Liver (tissue), 9 donors: ENCODE data around the gene HMGA1. TPM values are rescaled to one million over a fixed set of nuclear protein-coding genes. Genes with fewer than 3 reads are reported as not detected.

Experiments used
- DNase-seq: peaks from one replicate; pipeline ENCODE4 v3.0.0-alpha.2; 2017; ENCODE audit warnings: low spot score
- H3K27ac ChIP-seq, 2 donors: one replicate each; pipeline ENCODE4 v1.7.0; 2013; ENCODE audit warnings: inconsistent platforms in 2 of 2, low read length in 2 of 2, control low read depth in 1 of 2, low read depth in 1 of 2, mild to moderate bottlenecking in 1 of 2
- H3K27me3 ChIP-seq, 4 donors: one replicate each; pipeline versions ENCODE4 v1.6.1 to v1.7.0; 2013; ENCODE audit warnings: low read length in 3 of 4, inconsistent platforms in 1 of 4, mild to moderate bottlenecking in 1 of 4, moderate library complexity in 1 of 4; ENCODE audit not compliant: control insufficient read depth in 4 of 4, insufficient read depth in 4 of 4
- H3K36me3 ChIP-seq, 4 donors: one replicate each; pipeline versions ENCODE4 v1.6.1 to v1.7.0; 2013; ENCODE audit warnings: low read length in 3 of 4, mild to moderate bottlenecking in 3 of 4, low read depth in 1 of 4, moderate library complexity in 1 of 4; ENCODE audit not compliant: control insufficient read depth in 4 of 4, insufficient read depth in 3 of 4
- H3K4me1 ChIP-seq, 4 donors: one replicate each; pipeline versions ENCODE4 v1.6.1 to v1.7.0; 2013; ENCODE audit warnings: low read length in 3 of 4, mild to moderate bottlenecking in 3 of 4, moderate library complexity in 1 of 4; ENCODE audit not compliant: control insufficient read depth in 4 of 4, insufficient read depth in 4 of 4
- H3K4me3 ChIP-seq, 3 donors: one replicate each; pipeline versions ENCODE4 v1.6.1 to v1.7.0; 2013; ENCODE audit warnings: low read length in 3 of 3, control low read depth in 1 of 3, low read depth in 1 of 3, mild to moderate bottlenecking in 1 of 3
- H3K9ac ChIP-seq, 2 donors: one replicate each; pipeline ENCODE4 v1.7.0; 2013; ENCODE audit warnings: low read length in 2 of 2, mild to moderate bottlenecking in 2 of 2, moderate library complexity in 2 of 2, control low read depth in 1 of 2, low read depth in 1 of 2
- H3K9me3 ChIP-seq, 4 donors: one replicate each; pipeline versions ENCODE4 v1.6.1 to v1.7.0; 2013; ENCODE audit warnings: low read length in 3 of 4; ENCODE audit not compliant: control insufficient read depth in 4 of 4
- EGR1 ChIP-seq, 2 donors: IDR thresholded peaks; 2 replicates each; pipeline ENCODE4 v1.6.1; 2016 to 2018; ENCODE audit warnings: antibody characterized with exemption in 2 of 2, low read depth in 2 of 2
- FOXA2 ChIP-seq: IDR thresholded peaks from 2 replicates; pipeline ENCODE4 v1.6.1; 2016; ENCODE audit warnings: antibody characterized with exemption
- GABPA ChIP-seq, 2 donors: IDR thresholded peaks in 1 of 2; conservative IDR thresholded peaks in 1 of 2; 2 replicates each; pipeline ENCODE4 v1.6.1; 2016; ENCODE audit warnings: antibody characterized with exemption in 2 of 2, mild to moderate bottlenecking in 1 of 2, moderate library complexity in 1 of 2
- HNF4A ChIP-seq, 2 donors: conservative IDR thresholded peaks; 2 replicates each; pipeline ENCODE4 v1.6.1; 2016; ENCODE audit warnings: antibody characterized with exemption in 2 of 2, mild to moderate bottlenecking in 2 of 2
- HNF4G ChIP-seq: IDR thresholded peaks from 2 replicates; pipeline ENCODE4 v1.6.1; 2016; ENCODE audit warnings: antibody characterized with exemption
- JUND ChIP-seq, 2 donors: IDR thresholded peaks; 2 replicates each; pipeline ENCODE4 v1.6.1; 2016; ENCODE audit warnings: antibody characterized with exemption in 2 of 2
- NR2F2 ChIP-seq: IDR thresholded peaks from 2 replicates; pipeline ENCODE4 v1.6.1; 2016; ENCODE audit warnings: antibody characterized with exemption
- RAD21 ChIP-seq, 2 donors: IDR thresholded peaks; 2 replicates each; pipeline ENCODE4 v1.6.1; 2016; ENCODE audit warnings: antibody characterized with exemption in 2 of 2, mild to moderate bottlenecking in 2 of 2
- RXRA ChIP-seq, 2 donors: IDR thresholded peaks; 2 replicates each; pipeline ENCODE4 v1.6.1; 2017 to 2018; ENCODE audit warnings: antibody characterized with exemption in 2 of 2, mild to moderate bottlenecking in 1 of 2
- SP1 ChIP-seq: IDR thresholded peaks from 2 replicates; pipeline ENCODE4 v1.6.1; 2018; ENCODE audit warnings: antibody characterized with exemption, mild to moderate bottlenecking
- TAF1 ChIP-seq: conservative IDR thresholded peaks from 2 replicates; pipeline ENCODE4 v1.6.1; 2016; ENCODE audit warnings: antibody characterized with exemption, mild to moderate bottlenecking
- WGBS: extraction: QIAGEN DNeasy Blood & Tissue Kit; methylation state at CpG from one replicate; pipeline ENCODE4 v1.1.7; 2013; 5-methylcytosine and 5-hydroxymethylcytosine counted together
- polyA plus RNA-seq, 2 donors: library from polyadenylated mRNA; stranded (reverse) in 1 of 2; unstranded in 1 of 2; fragments of 200-250 nt in 1 of 2; fragments of >200 nt in 1 of 2; fragmentation: Nextera tagmentation in 1 of 2; extraction: Ambion mirVana in 1 of 2; gene quantifications; one replicate each; pipeline versions ENCODE4 v1.2.1 to v1.2.3, GENCODE V29; 2013 to 2015
- total RNA-seq, 2 donors: library from RNA; depleted of rRNA; stranded (reverse); fragments of >200 nt; gene quantifications; one replicate each; pipeline ENCODE4 v1.2.3, GENCODE V29; 2014
- TF ChIP-seq, protein P1 (sequence below): IDR thresholded peaks from 2 replicates; pipeline ENCODE4 v1.6.1; 2016; ENCODE audit warnings: antibody characterized with exemption
- TF ChIP-seq, protein P2 (sequence below): fragments of 150-350 bp; IDR thresholded peaks from 2 replicates; pipeline ENCODE4 v1.5.1; 2017; ENCODE audit warnings: improper control_type of control experiment, low read depth, low read length; ENCODE audit not compliant: missing input control
- TF ChIP-seq, protein P3 (sequence below): IDR thresholded peaks from 2 replicates; pipeline ENCODE4 v1.6.1; 2016; ENCODE audit warnings: antibody characterized with exemption
- TF ChIP-seq, protein P4 (sequence below): IDR thresholded peaks from 2 replicates; pipeline ENCODE4 v1.6.1; 2016; ENCODE audit warnings: antibody characterized with exemption, mild to moderate bottlenecking
- TF ChIP-seq, protein P5 (sequence below): IDR thresholded peaks from 2 replicates; pipeline ENCODE4 v1.6.1; 2016; ENCODE audit warnings: antibody characterized with exemption
- donor health status: healthy.
- donor health status: healthy.
- donor health status: healthy.
- donor health status: healthy.
- donor health status: healthy.

Gene HMGA1
- total and polyA plus RNA-seq, 4 donors = 4.2 to 118 (median 8.5) TPM

DNA sequence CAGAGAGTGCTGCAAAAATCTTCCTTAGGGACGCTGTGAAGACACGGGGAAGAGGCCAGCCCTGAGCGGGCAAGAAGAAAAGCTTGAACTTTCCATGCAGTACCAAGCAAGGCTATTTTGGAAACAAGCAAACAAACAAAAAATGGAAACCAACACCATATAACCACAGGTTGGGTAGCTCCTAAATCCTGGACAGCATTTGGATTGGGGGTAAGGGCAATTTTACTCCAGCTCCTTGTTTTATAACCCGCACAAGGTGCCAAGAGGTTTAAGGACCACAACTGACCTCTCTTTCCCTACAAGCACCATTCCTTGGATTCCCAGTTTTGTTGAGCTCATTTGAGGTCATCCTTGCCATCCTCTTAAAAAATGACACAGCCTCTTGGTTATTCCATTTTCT lies 43.5 kb downstream of the HMGA1 start:
- TF ChIP-seq, protein P1, sequence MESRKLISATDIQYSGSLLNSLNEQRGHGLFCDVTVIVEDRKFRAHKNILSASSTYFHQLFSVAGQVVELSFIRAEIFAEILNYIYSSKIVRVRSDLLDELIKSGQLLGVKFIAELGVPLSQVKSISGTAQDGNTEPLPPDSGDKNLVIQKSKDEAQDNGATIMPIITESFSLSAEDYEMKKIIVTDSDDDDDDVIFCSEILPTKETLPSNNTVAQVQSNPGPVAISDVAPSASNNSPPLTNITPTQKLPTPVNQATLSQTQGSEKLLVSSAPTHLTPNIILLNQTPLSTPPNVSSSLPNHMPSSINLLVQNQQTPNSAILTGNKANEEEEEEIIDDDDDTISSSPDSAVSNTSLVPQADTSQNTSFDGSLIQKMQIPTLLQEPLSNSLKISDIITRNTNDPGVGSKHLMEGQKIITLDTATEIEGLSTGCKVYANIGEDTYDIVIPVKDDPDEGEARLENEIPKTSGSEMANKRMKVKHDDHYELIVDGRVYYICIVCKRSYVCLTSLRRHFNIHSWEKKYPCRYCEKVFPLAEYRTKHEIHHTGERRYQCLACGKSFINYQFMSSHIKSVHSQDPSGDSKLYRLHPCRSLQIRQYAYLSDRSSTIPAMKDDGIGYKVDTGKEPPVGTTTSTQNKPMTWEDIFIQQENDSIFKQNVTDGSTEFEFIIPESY = no peak
- TF ChIP-seq, protein P2, sequence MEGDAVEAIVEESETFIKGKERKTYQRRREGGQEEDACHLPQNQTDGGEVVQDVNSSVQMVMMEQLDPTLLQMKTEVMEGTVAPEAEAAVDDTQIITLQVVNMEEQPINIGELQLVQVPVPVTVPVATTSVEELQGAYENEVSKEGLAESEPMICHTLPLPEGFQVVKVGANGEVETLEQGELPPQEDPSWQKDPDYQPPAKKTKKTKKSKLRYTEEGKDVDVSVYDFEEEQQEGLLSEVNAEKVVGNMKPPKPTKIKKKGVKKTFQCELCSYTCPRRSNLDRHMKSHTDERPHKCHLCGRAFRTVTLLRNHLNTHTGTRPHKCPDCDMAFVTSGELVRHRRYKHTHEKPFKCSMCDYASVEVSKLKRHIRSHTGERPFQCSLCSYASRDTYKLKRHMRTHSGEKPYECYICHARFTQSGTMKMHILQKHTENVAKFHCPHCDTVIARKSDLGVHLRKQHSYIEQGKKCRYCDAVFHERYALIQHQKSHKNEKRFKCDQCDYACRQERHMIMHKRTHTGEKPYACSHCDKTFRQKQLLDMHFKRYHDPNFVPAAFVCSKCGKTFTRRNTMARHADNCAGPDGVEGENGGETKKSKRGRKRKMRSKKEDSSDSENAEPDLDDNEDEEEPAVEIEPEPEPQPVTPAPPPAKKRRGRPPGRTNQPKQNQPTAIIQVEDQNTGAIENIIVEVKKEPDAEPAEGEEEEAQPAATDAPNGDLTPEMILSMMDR = no peak
- TF ChIP-seq SP1 (no peak), EGR1 (IDR thresholded peaks at IDR 0.05; ENCODE audit: low read depth in 2 of 2) (no peak), FOXA2 (no peak), HNF4A (conservative IDR thresholded peaks at IDR 0.05) (no peak), RAD21 (IDR thresholded peaks at IDR 0.05) (no peak), TAF1 (no peak), RXRA (IDR thresholded peaks at IDR 0.05) (no peak), HNF4G (no peak), NR2F2 (no peak), GABPA (IDR thresholded peaks at IDR 0.05 in 1 of 2, conservative IDR thresholded peaks at IDR 0.05 in 1 of 2) (no peak), JUND (IDR thresholded peaks at IDR 0.05) (no peak)
- TF ChIP-seq, protein P3, sequence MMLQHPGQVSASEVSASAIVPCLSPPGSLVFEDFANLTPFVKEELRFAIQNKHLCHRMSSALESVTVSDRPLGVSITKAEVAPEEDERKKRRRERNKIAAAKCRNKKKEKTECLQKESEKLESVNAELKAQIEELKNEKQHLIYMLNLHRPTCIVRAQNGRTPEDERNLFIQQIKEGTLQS = no peak
- TF ChIP-seq, protein P4, sequence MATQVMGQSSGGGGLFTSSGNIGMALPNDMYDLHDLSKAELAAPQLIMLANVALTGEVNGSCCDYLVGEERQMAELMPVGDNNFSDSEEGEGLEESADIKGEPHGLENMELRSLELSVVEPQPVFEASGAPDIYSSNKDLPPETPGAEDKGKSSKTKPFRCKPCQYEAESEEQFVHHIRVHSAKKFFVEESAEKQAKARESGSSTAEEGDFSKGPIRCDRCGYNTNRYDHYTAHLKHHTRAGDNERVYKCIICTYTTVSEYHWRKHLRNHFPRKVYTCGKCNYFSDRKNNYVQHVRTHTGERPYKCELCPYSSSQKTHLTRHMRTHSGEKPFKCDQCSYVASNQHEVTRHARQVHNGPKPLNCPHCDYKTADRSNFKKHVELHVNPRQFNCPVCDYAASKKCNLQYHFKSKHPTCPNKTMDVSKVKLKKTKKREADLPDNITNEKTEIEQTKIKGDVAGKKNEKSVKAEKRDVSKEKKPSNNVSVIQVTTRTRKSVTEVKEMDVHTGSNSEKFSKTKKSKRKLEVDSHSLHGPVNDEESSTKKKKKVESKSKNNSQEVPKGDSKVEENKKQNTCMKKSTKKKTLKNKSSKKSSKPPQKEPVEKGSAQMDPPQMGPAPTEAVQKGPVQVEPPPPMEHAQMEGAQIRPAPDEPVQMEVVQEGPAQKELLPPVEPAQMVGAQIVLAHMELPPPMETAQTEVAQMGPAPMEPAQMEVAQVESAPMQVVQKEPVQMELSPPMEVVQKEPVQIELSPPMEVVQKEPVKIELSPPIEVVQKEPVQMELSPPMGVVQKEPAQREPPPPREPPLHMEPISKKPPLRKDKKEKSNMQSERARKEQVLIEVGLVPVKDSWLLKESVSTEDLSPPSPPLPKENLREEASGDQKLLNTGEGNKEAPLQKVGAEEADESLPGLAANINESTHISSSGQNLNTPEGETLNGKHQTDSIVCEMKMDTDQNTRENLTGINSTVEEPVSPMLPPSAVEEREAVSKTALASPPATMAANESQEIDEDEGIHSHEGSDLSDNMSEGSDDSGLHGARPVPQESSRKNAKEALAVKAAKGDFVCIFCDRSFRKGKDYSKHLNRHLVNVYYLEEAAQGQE = no peak
- TF ChIP-seq, protein P5, sequence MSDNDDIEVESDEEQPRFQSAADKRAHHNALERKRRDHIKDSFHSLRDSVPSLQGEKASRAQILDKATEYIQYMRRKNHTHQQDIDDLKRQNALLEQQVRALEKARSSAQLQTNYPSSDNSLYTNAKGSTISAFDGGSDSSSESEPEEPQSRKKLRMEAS = no peak
- H3K9ac ChIP-seq = no peak overlapping the region
- no peak overlapping the region for H3K4me3 ChIP-seq
- H3K27me3 ChIP-seq = no peaks in the 10 kb centered on the region
- DNase-seq = no peak
- H3K27ac ChIP-seq = no peak overlapping the region
- WGBS = 94% methylated on average over 4 of the region's 4 CpGs
- H3K9me3 ChIP-seq = no peaks in the 10 kb centered on the region
- peaks cover 4 to 9% (median 6%) of the 10 kb centered on the region in 4 donors for H3K4me1 ChIP-seq
- peaks cover 0 to 7% (median under 1%) of the 10 kb centered on the region in 4 donors for H3K36me3 ChIP-seq
